GM11168 (cell line): ENCODE measurements around the gene RNASE8.

Experiments
- in situ Hi-C: fragments of 300-500 bp; cut with MboI; formaldehyde crosslinking; loops from one replicate; pipeline ENCODE4 v1.12.0; 2022; ENCODE audit warnings: low sequenced_read_pairs; ENCODE audit not compliant: unreplicated experiment

Gene RNASE8

DNA sequence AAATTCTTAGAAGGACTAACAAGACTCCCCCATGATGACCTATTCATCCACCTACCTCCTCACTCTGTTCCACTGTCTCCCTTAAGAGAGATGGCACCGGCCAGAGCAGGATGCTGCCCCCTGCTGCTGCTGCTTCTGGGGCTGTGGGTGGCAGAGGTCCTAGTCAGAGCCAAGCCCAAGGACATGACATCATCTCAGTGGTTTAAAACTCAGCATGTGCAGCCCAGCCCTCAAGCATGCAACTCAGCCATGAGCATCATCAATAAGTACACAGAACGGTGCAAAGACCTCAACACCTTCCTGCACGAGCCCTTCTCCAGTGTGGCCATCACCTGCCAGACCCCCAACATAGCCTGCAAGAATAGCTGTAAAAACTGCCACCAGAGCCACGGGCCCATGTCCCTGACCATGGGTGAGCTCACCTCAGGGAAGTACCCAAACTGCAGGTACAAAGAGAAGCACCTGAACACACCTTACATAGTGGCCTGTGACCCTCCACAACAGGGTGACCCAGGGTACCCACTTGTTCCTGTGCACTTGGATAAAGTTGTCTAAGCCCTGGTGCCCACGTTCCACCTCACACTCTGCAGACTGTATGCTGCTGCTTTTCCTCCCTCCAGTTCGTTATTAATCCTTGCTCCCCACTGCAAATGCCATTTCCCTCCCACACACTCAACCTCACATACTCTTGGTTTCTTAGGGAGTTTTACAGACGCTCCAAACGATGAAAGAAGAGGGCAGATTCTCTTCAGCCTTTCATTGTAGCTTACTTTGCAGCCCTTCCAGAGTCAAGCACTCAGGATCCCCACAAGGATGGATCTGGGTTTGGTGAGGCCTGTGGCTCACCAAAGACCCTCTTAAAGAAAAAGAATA is at the start of gene RNASE8:
Gene RNASE8, plus strand, starts transcription at position 20 of the 873 bp plus-strand sequence. Its CDS starts 71 bp downstream, at position 91.
- in situ Hi-C loops: no loop called here

DNA sequence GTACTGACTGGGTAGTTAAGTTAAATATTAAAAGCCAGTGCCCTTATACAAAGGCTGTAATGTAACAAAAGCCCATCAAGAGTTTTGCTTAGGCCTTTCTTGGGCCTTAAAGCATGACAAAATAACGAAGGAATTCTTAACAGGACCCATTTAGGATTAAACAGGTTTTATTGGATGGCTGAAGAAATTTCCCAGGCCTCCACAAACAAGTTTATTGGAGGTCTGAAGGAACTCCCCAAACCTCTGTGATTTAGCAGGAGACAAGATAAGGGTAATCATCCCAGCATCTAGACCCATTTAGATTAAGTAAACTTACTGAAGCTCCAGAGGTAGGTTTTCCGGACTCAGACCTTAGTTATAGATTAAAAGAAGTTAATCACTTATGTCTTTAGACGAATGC is 47.9 kb upstream of the RNASE8 start:
- in situ Hi-C loops: loop anchor here (10.0 kb wide), 1 partner anchor 85 kb away; the partner anchor contains the start of gene ZNF219

- in situ Hi-C loops: loop anchor here (10.0 kb wide), 1 partner anchor 84 kb away; the partner anchor contains the start of gene ZNF219
Observed at GRCh38 chr14:21011136-21011535, 46.5 kb upstream of the RNASE8 start.

DNA sequence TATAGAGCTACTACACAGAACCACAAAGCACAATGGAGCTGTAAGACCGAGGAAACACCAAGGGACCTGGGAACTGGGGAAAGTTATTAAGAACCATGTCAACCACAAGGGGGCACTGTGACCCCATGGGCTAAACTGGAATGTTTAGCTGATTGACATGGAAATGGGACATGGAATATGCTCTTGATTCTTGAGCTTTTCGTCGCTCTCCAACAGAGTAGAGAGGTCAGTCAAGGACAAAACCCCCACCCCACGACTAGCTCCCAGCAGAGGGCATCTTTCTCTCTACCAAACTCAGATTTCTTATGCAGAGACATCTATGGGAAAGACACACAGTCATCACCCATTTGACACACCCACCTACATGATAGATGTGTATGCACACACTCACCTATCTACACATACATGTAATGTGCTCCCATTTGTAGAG is 42.8 kb upstream of the RNASE8 start:
- in situ Hi-C loops: loop anchor here (10.0 kb wide), 1 partner anchor 80 kb away; the partner anchor contains the start of gene ZNF219

GRCh38 chr14:21015312-21015711 is 42.3 kb upstream of the RNASE8 start:
- in situ Hi-C loops: loop anchor here (10.0 kb wide), 1 partner anchor 79 kb away; the partner anchor contains the start of gene ZNF219

DNA sequence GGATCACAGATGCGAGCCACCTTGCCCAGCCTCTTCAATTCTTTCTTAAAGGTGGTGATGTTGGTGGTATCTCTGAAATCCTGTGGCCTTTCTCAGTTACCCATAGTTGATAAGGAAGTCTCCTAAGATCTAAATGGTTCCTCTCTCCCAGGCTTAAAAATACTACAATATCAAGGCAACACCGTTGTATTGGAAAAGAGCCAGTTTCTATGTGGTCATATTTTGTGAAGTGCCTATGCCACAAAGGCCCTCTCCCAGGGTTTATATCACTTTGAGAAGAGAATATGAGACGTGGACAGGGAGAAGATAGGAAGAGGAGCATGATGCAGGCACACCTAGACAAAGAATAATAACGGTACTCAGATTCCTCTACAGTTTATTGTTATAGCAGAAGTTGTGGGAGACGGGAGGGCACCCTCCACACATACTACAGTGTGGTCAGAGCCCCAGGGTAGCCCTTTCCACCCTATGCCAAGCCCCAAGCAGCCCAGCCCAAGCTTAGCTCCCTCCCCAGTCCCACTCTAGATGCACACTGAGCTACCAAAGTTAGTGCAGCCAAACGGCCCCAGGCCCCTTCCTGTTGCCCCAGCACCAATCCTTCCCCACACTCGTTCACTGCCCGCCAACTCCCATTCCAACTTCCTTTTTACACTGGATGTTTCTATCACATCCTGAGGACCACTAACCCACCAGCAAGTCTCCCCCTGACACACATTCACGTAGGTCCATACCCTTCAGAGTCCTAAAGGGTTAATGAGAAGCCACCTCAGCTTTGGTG is 41.0 kb upstream of the RNASE8 start:
- in situ Hi-C loops: loop anchor here (10.0 kb wide), 1 partner anchor 78 kb away; the partner anchor contains the start of gene ZNF219

DNA sequence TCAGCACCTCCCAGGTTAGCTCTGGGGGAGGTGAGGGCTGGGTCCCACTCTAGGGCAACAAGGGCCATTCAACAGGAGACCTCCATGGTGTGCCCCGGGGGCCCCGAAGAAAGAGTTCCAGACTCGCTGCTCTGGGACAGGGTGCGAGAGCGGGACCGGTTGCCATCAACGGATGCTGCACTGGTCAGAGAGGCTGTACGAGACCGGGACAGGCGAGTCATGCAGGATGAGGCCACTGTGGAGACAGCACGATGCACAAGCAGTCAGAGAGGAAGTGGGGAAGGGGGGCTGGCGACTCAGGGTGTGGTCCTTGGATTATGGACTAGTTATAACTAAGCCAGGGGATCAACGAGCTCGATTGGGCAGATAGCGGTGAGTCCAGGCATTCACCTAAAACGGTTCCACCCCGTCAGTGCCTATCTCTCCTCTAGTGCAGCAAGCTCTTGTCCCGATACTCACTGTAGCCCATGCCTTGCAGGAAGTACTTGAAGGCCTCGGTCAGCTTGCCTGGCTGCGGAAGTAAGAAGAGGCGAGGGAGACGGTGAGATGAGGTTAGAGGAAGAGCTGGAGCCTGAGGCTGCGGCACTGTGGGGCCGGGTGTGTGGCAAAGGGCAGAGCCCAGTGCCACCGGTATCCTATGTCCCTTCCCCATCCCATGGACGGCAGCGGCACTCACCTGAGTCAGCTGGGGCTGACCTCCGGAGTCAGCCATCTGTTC is 39.9 kb upstream of the RNASE8 start:
- in situ Hi-C loops: loop anchor here (10.0 kb wide), 1 partner anchor 77 kb away; the partner anchor contains the start of gene ZNF219

GRCh38 chr14:21018286-21018685 is 39.3 kb upstream of the RNASE8 start:
- in situ Hi-C loops: loop anchor here (10.0 kb wide), 1 partner anchor 77 kb away; the partner anchor contains the start of gene ZNF219

GRCh38 chr14:21018781-21019180 is 38.8 kb upstream of the RNASE8 start:
- in situ Hi-C loops: loop anchor here (10.0 kb wide), 1 partner anchor 76 kb away; the partner anchor contains the start of gene ZNF219

- in situ Hi-C loops: loop anchor here (10.0 kb wide), 1 partner anchor 75 kb away; the partner anchor contains the start of gene ZNF219
Observed at GRCh38 chr14:21019366-21019765, 38.3 kb upstream of the RNASE8 start.

- in situ Hi-C loops: no loop called here
Observed at GRCh38 chr14:21020977-21021545, 36.6 kb upstream of the RNASE8 start.

DNA sequence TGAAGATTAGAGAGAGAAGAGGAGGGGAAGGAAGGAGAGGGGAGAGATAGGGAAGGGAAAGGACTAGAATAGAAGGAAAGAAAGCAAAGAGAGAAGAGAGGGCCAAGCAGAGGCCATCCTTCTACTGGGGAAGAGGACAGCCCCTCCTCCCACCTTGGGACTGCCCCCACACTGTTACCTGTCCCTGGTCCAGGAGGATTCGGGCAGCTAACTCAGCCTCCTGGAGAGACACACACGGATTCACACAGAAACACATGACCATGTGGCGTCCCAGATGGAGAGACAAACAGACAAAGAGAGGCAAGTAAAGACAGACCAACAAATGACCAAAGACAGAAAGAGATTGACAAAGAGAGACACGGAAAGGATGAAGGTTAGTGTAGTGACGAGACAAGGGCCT is 34.9 kb upstream of the RNASE8 start:
- in situ Hi-C loops: no loop called here

DNA sequence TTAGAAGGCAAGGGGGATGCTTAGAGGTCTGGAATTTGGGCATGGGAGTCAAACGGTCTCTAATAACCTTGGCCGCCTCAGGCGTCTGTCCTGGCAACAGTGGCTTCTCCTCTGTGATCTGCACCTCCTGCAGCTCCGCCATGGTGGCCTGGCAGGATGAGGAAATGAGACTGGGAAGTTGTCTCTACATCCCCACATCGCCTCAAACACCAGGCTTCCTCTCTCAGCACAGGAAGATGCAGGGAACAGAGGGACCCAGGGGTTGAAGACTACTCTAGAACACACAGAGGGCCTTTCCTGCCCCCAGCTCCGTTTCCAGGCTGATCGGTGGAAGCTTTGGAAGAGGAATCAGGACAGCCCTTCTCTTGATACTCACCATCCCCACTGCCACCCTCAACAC is 34.4 kb upstream of the RNASE8 start:
- in situ Hi-C loops: no loop called here

- in situ Hi-C loops: no loop called here
Observed at GRCh38 chr14:21023817-21024584, 33.6 kb upstream of the RNASE8 start.

DNA sequence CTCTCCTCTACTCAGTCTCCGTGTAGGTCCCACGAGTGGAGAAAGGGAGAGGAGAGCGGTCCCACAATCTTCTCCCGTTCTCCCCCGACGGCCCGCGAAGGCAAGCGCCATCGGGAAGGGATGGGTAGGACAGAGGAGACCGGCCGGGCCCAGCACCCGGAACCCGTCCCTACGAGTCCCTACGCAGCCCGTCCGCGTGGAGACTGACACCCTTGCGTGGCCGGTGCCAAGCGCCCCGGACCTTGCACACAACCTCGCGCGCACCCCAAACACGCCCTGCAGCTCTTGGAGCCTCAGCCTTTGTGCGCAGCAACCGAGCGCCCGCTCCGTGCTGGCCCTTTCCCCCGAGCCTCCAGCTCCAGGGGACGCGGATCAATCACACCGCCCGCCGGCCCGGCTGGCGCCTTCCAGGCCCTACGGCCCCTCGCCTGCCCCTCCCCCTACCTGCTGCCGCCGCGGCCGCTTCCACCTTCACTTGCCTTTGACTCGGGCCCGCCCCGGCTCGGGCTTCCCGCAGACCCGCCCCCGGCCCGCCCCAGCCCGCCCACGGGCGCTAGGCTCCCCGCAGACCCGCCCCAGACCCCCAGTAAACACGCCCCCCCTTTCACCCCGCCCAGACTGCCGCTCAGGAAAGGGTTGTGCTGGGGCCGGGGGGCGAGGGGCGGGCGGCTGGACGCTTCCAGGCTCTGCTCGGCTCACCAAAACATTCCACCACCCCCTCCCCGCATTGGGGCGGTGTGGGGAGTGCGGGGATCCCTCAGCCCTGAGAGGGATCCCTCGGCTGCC is 32.8 kb upstream of the RNASE8 start, which contains the start of gene NDRG2:
Gene NDRG2, minus strand, starts transcription at position 477 of the 786 bp plus-strand sequence. CDS start 1,746 bp downstream, outside the sequence.
- in situ Hi-C loops: no loop called here

DNA sequence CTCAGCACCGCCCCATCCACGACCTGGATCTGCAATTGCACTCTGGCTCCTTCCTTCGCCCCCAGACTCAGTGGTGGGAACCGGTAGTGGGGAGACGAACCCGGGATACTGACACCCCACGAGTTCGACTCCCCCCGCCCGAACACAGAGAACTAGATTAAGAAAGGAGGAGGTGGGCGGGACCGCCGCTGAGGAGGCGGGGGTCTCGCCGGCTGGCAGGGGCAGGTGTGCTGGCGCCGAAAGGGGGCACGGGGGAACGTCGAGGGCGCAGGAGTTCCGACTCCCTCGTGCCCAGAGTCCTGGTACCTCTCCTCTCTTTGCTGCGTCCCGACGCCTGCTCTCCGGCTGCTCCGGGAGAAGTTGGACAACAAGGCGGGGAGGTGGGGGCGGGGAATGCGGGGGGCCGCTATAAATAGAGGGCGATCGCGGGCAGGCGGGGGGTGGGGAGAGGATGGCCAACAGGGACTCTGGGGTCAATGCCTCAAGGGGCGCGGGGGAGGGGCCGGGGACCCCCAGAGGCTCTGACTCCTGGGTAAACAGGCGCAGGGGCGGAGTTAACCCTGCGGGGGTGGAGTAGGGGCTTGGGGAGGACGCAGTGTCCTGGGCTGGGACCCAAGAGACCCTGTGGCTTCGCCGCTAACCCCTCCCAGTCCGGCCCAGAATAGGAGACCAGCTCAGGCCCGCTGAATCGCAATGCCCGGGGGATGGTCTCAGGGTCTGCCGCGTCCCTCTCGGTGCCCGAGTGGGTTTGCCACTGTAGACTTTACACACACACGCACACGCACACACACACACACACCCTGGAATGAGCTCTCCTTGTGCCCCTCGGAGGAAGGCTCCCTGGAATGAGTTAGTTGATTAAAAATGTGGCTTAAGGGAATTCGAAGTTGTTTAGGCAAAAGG is 32.0 kb upstream of the RNASE8 start:
- in situ Hi-C loops: no loop called here
